HG03521 (cell line): ENCODE data around the gene CHST15.
"Not testable (repeated sequence)": the region's sequence is repeated elsewhere in the genome, so short reads cannot be mapped to it uniquely, and the experiment has no call there.

Source experiments
- ATAC-seq: cut with Tn5 transposase; IDR thresholded peaks from one replicate; pipeline ENCODE4 v1.9.1; 2021; ENCODE audit warnings: mild to moderate bottlenecking, moderate library complexity; ENCODE audit not compliant: unreplicated experiment

Gene CHST15

GRCh38 chr10:124124769-124125161 is 31.4 kb upstream of the CHST15 start:
- ATAC-seq = no peak

- no peak for ATAC-seq
Observed at GRCh38 chr10:124124123-124124768, 30.8 kb upstream of the CHST15 start.

GRCh38 chr10:124123156-124123555 is 29.8 kb upstream of the CHST15 start:
- ATAC-seq = no peak

DNA sequence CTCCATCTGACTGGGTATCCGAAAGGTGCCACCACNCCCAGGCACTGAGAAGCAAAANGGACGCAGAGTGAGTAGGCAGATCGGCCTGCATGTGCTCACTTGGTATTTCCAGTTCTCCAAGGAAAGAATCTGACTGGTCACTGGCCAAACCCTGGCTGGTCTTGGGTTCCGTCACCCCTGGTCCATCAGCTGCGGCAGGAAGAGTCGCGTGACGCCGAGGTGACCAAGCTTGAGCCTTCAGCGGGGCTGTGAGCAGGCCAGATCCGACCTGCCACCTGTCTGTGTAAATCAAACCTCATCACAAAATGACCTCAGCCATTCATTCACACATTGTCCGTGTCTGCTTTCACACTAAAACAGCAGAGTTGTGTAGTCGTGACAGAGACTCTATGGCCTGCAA is 28.8 kb upstream of the CHST15 start:
- ATAC-seq = no peak

GRCh38 chr10:124120410-124121061 is 27.1 kb upstream of the CHST15 start:
- ATAC-seq = no peak

GRCh38 chr10:124119946-124120345 is 26.5 kb upstream of the CHST15 start:
- ATAC-seq = no peak

DNA sequence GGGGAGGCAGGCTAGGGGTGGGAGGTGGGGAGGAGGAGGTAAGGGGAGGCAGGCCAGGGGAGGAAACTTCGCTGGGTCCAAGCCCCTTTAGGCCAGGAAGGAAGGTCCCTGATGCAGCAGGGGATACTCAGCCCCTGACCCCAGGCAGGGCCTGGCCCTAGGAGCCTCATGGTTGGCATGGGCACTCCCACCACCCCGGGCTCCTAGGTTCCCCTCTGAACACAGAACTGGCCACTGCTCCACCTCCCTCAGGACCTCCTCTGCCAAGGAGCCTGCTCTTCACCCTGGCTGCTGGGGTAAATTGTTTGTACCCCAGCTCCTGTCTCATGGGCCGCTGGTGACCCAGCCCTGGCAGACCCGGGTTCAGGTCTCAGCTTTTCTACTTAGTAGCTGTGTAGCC is 25.8 kb upstream of the CHST15 start:
- no peak for ATAC-seq

DNA sequence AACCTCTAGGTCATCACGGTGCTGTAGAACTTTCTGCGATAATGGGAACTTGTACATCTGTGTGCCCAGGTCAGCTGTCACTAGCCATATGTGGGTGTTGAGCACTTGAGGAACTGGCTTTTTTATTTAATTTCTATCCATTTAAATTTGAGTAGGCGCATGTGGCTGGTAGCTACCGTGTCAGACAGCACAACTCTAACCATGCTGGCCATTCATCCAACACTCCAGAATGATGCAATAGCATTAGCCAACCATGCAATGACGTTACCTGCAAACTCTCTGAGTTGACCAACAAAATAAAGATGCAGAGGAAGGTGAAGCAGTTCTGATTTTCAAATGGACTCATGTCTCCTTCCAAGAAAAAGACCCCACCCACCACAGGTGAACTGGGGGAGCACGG is 24.4 kb upstream of the CHST15 start:
- no peak for ATAC-seq

GRCh38 chr10:124117511-124117785 is 24.1 kb upstream of the CHST15 start:
- ATAC-seq = no peak

DNA sequence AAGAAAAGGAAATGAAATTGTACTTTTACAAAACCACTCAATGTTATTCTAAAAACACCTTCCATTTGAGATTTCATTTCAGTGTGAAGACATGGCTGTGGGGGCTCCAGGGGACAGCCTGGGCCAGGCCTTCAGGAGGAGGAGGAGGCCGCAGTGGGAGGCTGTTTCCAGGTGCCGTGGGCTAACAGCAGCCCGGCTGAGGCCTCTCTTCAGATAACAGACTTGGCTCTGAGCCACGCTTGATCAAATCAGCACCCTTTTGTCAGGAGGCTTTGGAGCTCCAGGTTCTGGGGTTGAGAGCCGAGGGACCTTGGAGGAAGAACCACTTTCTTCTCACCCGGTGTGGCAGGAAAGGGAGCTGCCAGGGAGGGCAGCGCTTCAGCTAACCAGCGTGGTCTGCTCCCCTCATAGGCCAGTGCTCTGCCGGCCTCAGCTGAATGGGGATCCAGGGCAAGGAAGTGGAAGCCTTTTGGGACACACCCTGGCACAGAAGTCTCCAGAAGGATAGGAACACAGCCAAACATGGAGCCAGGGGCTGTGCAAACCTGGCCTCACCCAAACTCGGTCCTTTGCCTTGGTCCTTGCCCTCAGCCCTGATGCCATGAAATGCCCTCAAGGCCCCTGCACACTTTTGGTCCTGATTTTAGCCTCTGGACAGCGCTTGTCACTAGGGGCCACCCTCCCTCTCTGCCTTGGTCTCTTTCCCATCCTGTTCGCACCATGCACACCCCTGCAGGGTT is 23.5 kb upstream of the CHST15 start:
- ATAC-seq = no peak

- ATAC-seq = no peak
Observed at GRCh38 chr10:124114696-124115095, 21.3 kb upstream of the CHST15 start.

GRCh38 chr10:124112891-124113580 is 19.6 kb upstream of the CHST15 start:
- ATAC-seq = no peak

GRCh38 chr10:124110882-124111281 is 17.5 kb upstream of the CHST15 start:
- ATAC-seq = no peak

- no peak for ATAC-seq
Observed at GRCh38 chr10:124109261-124109660, 15.9 kb upstream of the CHST15 start.

DNA sequence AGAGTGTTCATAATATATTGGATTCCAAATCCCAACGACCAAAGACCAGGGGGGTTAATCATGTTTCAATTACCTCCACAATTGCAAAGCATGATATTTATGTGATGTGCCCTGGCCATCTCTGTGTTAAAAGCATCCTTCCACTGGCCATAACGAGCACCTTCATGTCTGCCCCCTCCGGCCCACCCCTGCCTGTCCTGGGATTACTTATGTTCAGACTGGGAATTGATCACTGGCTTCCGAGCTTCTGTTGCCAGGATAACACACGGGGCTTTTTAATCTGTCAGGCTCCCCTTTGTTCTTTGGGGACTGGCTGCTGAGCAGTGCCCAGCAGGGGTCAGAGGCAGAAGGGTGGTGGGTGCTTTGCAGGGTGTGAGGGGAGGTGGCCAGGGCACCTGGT is 13.7 kb upstream of the CHST15 start:
- no peak for ATAC-seq

GRCh38 chr10:124106241-124106879 is 13.0 kb upstream of the CHST15 start:
- peak; percentile 83 for ATAC-seq

- no peak for ATAC-seq
Observed at GRCh38 chr10:124105594-124105993, 12.2 kb upstream of the CHST15 start.

DNA sequence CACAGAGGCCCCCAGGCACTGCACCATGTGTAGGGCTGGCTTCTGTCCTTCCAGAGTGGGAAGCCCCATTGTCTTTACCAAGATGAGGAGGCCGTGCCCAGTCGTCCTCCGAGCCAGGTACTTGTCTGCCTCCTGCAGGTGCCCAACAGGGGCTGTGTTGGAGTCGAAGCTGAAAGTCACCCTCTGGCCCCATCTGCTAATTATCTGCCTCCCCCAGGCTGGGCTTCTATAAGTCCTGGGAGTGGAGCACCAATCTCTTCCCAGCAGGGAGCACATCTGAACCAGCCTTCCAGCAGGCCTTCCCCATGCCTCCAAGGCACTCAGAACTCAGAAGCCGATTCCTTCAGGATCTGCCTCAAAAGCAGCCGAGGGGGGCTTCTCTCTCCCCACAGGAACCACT is 11.6 kb upstream of the CHST15 start:
- ATAC-seq = no peak

DNA sequence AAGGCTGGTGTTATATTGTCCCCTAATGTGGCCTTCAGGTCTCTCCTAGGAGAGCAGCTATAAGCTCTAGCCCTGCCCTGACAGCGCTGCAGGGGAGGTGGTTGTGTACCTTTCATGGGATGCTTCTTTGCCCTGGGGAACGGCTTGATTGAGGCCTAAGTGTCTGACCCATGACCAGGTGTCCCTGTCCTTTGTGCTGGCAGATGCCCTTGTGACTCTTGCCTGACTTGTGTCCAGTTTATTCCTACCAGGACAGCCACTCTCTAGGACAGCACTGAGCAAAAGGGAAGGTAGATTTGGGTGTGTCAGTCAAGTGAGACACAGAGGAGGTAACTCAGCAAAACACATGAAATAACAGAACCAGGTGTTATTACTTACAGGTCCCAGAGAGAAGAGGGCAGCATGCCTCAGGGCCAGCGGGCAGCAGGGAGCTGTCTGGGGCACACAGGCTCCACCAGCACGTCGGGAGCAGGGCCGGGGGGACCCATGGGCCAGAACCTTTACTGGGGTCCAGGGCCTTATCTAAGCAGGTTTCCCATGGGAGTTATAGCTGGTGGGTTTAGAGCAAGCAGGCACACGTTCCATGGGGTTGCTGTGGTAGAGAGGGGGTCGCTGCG is 10.7 kb upstream of the CHST15 start:
- ATAC-seq = no peak

DNA sequence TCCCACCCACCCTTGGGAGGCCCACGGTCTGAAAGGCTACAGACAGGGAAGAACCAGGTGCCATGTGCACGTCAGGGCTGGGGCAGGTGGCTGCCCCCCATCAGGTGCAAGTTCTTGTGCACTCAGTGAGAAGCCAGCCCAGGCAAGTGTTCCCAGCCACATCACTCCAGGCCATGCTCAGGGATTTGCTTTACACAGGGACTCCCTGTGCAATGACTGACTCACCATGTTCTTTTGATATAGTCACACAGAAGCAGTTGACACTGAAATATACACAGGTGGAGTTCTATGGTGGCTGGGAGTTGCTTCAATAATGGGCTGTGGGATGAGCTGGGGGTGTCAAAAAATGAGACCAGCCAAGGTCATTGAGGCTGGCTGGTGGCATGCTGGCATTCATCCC is 8.0 kb upstream of the CHST15 start:
- ATAC-seq = no peak

DNA sequence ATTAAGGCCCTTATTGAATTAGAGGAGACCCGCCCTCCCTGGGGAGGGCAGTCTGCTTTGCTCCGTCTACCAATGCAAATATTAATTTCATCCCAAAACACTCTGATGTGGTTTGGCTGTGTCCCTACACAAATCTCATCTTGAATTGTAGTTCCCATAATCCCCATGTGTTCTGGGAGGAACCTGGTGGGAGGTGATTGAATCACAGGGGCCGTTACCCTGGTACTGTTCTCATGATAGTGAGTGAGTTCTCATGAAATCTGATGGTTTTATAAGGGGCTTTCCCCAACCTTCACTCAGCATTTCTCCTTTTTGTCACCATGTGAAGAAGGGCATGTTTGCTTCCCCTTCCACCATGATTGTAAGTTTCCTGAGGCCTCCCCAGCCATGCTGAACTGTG is 7.3 kb upstream of the CHST15 start:
- ATAC-seq = not testable (repeated sequence)
